HEK293T (cell line): ENCODE measurements around the gene SLC13A3.

Experiments
- BHLHE40 ChIP-seq: fragments of 450-650 bp; IDR thresholded peaks from 2 replicates; pipeline ENCODE4 v1.6.1; 2016; ENCODE audit warnings: mild to moderate bottlenecking, moderate library complexity, borderline replicate concordance
- CTBP1 ChIP-seq: fragments of 450-650 bp; IDR thresholded peaks from 2 replicates; pipeline ENCODE4 v1.6.1; 2016; ENCODE audit warnings: borderline replicate concordance
- ELF4 ChIP-seq: fragments of 450-650 bp; IDR thresholded peaks from 2 replicates; pipeline ENCODE4 v1.6.1; 2017; ENCODE audit warnings: antibody characterized with exemption
- FOXA1 ChIP-seq: fragments of 450-650 bp; IDR thresholded peaks from 2 replicates; pipeline ENCODE4 v1.6.1; 2016; ENCODE audit warnings: mild to moderate bottlenecking
- FOXK2 ChIP-seq: fragments of 450-650 bp; IDR thresholded peaks from 2 replicates; pipeline ENCODE4 v1.6.1; 2016; ENCODE audit warnings: mild to moderate bottlenecking
- HDGF ChIP-seq: fragments of 450-650 bp; IDR thresholded peaks from 2 replicates; pipeline ENCODE4 v1.6.1; 2017; ENCODE audit warnings: antibody characterized with exemption, borderline replicate concordance
- NFRKB ChIP-seq: fragments of 450-650 bp; IDR thresholded peaks from 2 replicates; pipeline ENCODE4 v1.6.1; 2016; ENCODE audit warnings: mild to moderate bottlenecking, moderate library complexity
- SP1 ChIP-seq: fragments of 450-650 bp; IDR thresholded peaks from 2 replicates; pipeline ENCODE4 v1.6.1; 2017
- SUZ12 ChIP-seq: fragments of 450-650 bp; IDR thresholded peaks from 2 replicates; pipeline ENCODE4 v1.6.1; 2016; ENCODE audit warnings: mild to moderate bottlenecking
- TF ChIP-seq, protein P1 (sequence below): fragments of 450-650 bp; IDR thresholded peaks from 2 replicates; pipeline ENCODE4 v1.6.1; 2016

DNA sequence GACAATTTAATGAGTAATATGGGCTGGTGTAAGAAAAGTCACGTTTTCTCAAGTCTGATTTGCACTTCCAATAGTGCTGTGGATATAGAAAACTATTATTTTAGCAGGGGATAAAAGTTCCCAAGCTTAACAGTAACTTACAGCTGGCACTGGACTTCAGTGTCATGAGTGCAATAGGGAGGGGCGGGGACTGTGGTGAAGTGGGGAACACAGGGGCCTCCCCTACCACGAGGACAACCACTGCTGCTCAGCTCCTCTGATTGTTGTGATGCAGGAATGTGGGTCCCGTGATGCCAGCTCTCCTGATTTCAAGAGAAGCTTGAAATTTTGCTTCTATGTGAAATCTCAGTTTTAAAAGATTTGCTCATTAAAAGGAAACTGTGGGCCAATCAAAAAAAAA, 24.0 kb downstream of the SLC13A3 start:
- TF ChIP-seq CTBP1 (no peak), NFRKB (no peak), SUZ12 (no peak), SP1 (no peak), HDGF (no peak), BHLHE40 (no peak), FOXA1 (no peak), ELF4 (no peak), FOXK2 (no peak)
- TF ChIP-seq, protein P1, sequence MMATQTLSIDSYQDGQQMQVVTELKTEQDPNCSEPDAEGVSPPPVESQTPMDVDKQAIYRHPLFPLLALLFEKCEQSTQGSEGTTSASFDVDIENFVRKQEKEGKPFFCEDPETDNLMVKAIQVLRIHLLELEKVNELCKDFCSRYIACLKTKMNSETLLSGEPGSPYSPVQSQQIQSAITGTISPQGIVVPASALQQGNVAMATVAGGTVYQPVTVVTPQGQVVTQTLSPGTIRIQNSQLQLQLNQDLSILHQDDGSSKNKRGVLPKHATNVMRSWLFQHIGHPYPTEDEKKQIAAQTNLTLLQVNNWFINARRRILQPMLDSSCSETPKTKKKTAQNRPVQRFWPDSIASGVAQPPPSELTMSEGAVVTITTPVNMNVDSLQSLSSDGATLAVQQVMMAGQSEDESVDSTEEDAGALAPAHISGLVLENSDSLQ = no peak
